ENCODE results near the gene TUBGCP2. TPM values are rescaled to one million over a fixed set of nuclear protein-coding genes. Genes with fewer than 3 reads are reported as not detected.

Gene TUBGCP2
- total RNA-seq, 1 experiment from 2014 or later: 52.4 TPM

GRCh38 chr10:133303206-133303605 is 5.5 kb downstream of the TUBGCP2 start:
- Histone ChIP-seq H4K5ac (ENCODE audit: insufficient read length, low read depth, low read length) (no peak overlapping the region), H3K56ac (ENCODE audit: insufficient read length, low read depth, low read length) (no peak overlapping the region), H2AK5ac (ENCODE audit: insufficient read length, low read length) (no peak overlapping the region), H2BK20ac (ENCODE audit: low read depth, low read length, poor library complexity, severe bottlenecking) (no peak overlapping the region), H2BK120ac (ENCODE audit: low read depth, low read length, poor library complexity, severe bottlenecking) (no peak overlapping the region), H3K14ac (ENCODE audit: insufficient read depth, low read length) (no peak overlapping the region), H3K4ac (ENCODE audit: low read depth, low read length) (no peak overlapping the region), H2BK5ac (ENCODE audit: insufficient read length, low read length) (no peak overlapping the region), H4K8ac (replicated peaks; ENCODE audit: insufficient read length, low read depth, low read length) (no peak overlapping the region), H2BK15ac (ENCODE audit: low read depth, low read length) (no peak overlapping the region), H3K23me2 (ENCODE audit: insufficient read length, low read depth, low read length, poor library complexity, severe bottlenecking) (peaks cover 5% of the 10 kb centered on the region), H3K27ac (ENCODE audit: insufficient read length, low read depth, low read length) (no peak overlapping the region), H3K4me1 (ENCODE audit: insufficient read depth, low read length) (no peaks in the 10 kb centered on the region), H3K27me3 (ENCODE audit: insufficient read depth, low read length) (no peaks in the 10 kb centered on the region), H2AFZ (ENCODE audit: low read length) (no peak overlapping the region), H3K9me3 (ENCODE audit: control insufficient read depth, low read depth, low read length) (no peaks in the 10 kb centered on the region), H4K20me1 (ENCODE audit: control insufficient read depth, insufficient read depth, insufficient read length) (no peaks in the 10 kb centered on the region), H4K91ac (ENCODE audit: insufficient read length, low read depth, low read length) (no peak overlapping the region), H3K79me1 (ENCODE audit: insufficient read depth, low read depth, low read length, poor library complexity, severe bottlenecking) (peaks cover 14% of the 10 kb centered on the region), H3K9ac (ENCODE audit: extremely low read depth, insufficient read length, low read length) (no peak overlapping the region), H3K23ac (ENCODE audit: insufficient read length, low read depth, low read length) (no peak overlapping the region), H3K79me2 (ENCODE audit: insufficient read depth, low read length) (peaks cover 9% of the 10 kb centered on the region; the same call in 1 of the 2 replicates), H3T11ph (ENCODE audit: low read length) (no peak overlapping the region), H3K18ac (ENCODE audit: insufficient read length, low read depth, low read length) (no peak overlapping the region), H3K4me2 (ENCODE audit: insufficient read depth, insufficient read length, low read length) (no peak overlapping the region), H2BK12ac (ENCODE audit: insufficient read length, low read depth, low read length) (no peak overlapping the region)
- no peak overlapping the region for H3K4me3 Mint-ChIP-seq
- H3K4me1 Mint-ChIP-seq: peaks cover 9 to 11% of the 10 kb centered on the region in 2 experiments
- no peaks in the 10 kb centered on the region for H3K27me3 Mint-ChIP-seq (ENCODE audit: low read depth)
- WGBS (ENCODE audit: extremely low coverage, insufficient read length, low lambda C conversion rate): no CpG with 5 or more reads among the region's 10 CpGs
- peaks cover 13 to 38% (median 34%) of the 10 kb centered on the region in 3 experiments for H3K36me3 Mint-ChIP-seq (ENCODE audit: insufficient read depth in 1 of 3, low read depth in 3 of 3)
- no peak overlapping the region for H3K27ac Mint-ChIP-seq
- no peaks in the 10 kb centered on the region; a peak in 4 of 5 replicates for H3K9me3 Mint-ChIP-seq
- no peak for DNase-seq
- TF ChIP-seq CTCF (conservative IDR thresholded peaks at IDR 0.05): no peak

Data from H9 (cell line).